DMS53 (cell line): ENCODE data around the gene PDGFRB.

Experiments used
- DNase-seq: peaks from one replicate; lab custom pipeline; 2025; lab: John Stamatoyannopoulos, UW

The PDGFRB gene

GRCh38 chr5:150163035-150163434 lies 7.4 kb upstream of the PDGFRB start:
- no peak for DNase-seq

GRCh38 chr5:150162142-150162513 lies 6.5 kb upstream of the PDGFRB start:
- DNase-seq, result no peak

- peak; percentile 89 for DNase-seq
These were observed 5.8 kb upstream of the PDGFRB start for GRCh38 chr5:150161242-150162141.

- DNase-seq, result no peak
These were observed 4.9 kb upstream of the PDGFRB start for GRCh38 chr5:150160448-150161081.

GRCh38 chr5:150159741-150160179 lies 4.1 kb upstream of the PDGFRB start:
- DNase-seq, result no peak

- no peak for DNase-seq
These were observed 3.4 kb upstream of the PDGFRB start for GRCh38 chr5:150159031-150159430.

GRCh38 chr5:150158170-150158949 lies 2.7 kb upstream of the PDGFRB start:
- no peak for DNase-seq

- DNase-seq, result no peak
These were observed 1.5 kb upstream of the PDGFRB start for GRCh38 chr5:150157168-150157567.

GRCh38 chr5:150156540-150156939 lies 895 bp upstream of the PDGFRB start:
- no peak for DNase-seq

- no peak for DNase-seq
These were observed 353 bp upstream of the PDGFRB start for GRCh38 chr5:150156027-150156368.

- no peak for DNase-seq
These were observed 972 bp downstream of the PDGFRB start for GRCh38 chr5:150154618-150155128.

- peak; percentile 20 for DNase-seq
These were observed 1.6 kb downstream of the PDGFRB start for GRCh38 chr5:150153957-150154617.

GRCh38 chr5:150153483-150153882 lies 2.2 kb downstream of the PDGFRB start:
- DNase-seq, result no peak

- no peak for DNase-seq
These were observed 2.8 kb downstream of the PDGFRB start for GRCh38 chr5:150152636-150153462.

GRCh38 chr5:150149618-150150017 lies 6.0 kb downstream of the PDGFRB start:
- DNase-seq, result no peak

GRCh38 chr5:150148117-150148927 lies 7.3 kb downstream of the PDGFRB start:
- no peak for DNase-seq

- DNase-seq, result no peak
These were observed 8.0 kb downstream of the PDGFRB start for GRCh38 chr5:150147670-150148069.

GRCh38 chr5:150146862-150147601 lies 8.6 kb downstream of the PDGFRB start:
- DNase-seq, result no peak

- no peak for DNase-seq
These were observed 9.4 kb downstream of the PDGFRB start for GRCh38 chr5:150146235-150146634.
